Fibroblast of lung (primary cell): ENCODE measurements around the gene NEDD4L.

Experiments
- EZH2 ChIP-seq: IDR thresholded peaks from 2 replicates; pipeline ENCODE4 v1.5.1; 2012; ENCODE audit warnings: low read length, control low read depth, mild to moderate bottlenecking; ENCODE audit errors: missing control alignments
- TF ChIP-seq, protein P1 (sequence below), 2 donors: IDR thresholded peaks in 1 of 2; conservative IDR thresholded peaks in 1 of 2; 1 replicate in 1 of 2; 2 replicates in 1 of 2; pipeline ENCODE4 v1.5.1; 2011 to 2012; ENCODE audit warnings: low read length in 2 of 2, control low read depth in 1 of 2, inconsistent platforms in 1 of 2, low read depth in 1 of 2, mild to moderate bottlenecking in 1 of 2

DNA sequence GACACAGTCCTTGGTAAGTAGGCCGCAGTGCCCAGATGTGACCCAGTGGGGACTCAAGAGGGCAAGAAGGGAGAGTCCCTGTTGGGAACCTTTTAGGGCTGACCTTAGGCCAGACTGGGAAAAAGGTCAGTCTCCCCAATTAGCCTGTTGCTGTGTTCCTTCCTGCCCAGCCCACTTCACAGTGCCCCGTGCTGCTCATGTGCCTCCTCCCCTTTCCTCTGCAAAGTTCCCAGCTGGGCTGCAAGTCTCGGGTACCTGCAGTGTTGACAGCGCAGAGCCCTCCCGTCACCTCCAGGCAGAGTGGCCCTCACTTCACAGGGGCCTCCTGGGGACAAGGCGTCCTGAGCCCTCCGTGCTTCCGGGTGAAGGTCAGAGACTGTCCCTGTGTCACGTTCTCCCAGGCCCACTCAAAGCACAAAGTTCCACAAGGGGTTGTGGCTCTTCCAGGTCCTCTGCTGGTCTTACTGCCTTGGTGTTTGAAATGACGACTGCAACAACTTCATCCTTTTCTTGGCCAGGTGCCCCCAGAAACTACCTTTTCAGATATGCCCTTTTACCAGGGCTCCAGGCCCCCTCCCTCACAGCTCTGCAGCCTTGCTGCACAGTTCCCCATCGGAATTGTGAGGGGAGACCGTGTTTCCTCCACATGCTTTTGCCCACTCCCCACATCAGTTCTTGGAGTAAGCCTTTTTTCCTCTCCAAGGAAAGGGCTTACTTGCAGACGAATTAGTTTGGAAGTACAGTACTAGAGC is 359.1 kb downstream of the NEDD4L start:
- TF ChIP-seq, protein P1, sequence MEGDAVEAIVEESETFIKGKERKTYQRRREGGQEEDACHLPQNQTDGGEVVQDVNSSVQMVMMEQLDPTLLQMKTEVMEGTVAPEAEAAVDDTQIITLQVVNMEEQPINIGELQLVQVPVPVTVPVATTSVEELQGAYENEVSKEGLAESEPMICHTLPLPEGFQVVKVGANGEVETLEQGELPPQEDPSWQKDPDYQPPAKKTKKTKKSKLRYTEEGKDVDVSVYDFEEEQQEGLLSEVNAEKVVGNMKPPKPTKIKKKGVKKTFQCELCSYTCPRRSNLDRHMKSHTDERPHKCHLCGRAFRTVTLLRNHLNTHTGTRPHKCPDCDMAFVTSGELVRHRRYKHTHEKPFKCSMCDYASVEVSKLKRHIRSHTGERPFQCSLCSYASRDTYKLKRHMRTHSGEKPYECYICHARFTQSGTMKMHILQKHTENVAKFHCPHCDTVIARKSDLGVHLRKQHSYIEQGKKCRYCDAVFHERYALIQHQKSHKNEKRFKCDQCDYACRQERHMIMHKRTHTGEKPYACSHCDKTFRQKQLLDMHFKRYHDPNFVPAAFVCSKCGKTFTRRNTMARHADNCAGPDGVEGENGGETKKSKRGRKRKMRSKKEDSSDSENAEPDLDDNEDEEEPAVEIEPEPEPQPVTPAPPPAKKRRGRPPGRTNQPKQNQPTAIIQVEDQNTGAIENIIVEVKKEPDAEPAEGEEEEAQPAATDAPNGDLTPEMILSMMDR (conservative IDR thresholded peaks at IDR 0.05 in 1 of 2, IDR thresholded peaks at IDR 0.05 in 1 of 2; ENCODE audit: low read depth in 1 of 2, low read length in 2 of 2), result no peak
- no peak for TF ChIP-seq EZH2
